Measurements from ENCODE around the gene ANKS1A.
"Not testable (repeated sequence)": the region's sequence is repeated elsewhere in the genome, so short reads cannot be mapped to it uniquely, and the experiment has no call there.

Gene ANKS1A

GRCh38 chr6:34888874-34889555 is at the start of gene ANKS1A:
Gene ANKS1A (plus strand): TSS chr6:34889255. CDS start chr6:34889403, 148 bp downstream.
- DNase-seq, result peak; percentile 93

- DNase-seq, result no peak
These were observed 49.2 kb upstream of the ANKS1A start for GRCh38 chr6:34839666-34840352.

GRCh38 chr6:34849066-34849465 is 40.0 kb upstream of the ANKS1A start:
- DNase-seq, result not testable (repeated sequence)

GRCh38 chr6:34851361-34851760 is 37.7 kb upstream of the ANKS1A start:
- no peak for DNase-seq

- no peak for DNase-seq
These were observed 36.5 kb upstream of the ANKS1A start for GRCh38 chr6:34852406-34853085.

GRCh38 chr6:34855463-34855862 is 33.6 kb upstream of the ANKS1A start:
- no peak for DNase-seq

GRCh38 chr6:34858681-34859080 is 30.4 kb upstream of the ANKS1A start:
- no peak for DNase-seq

- DNase-seq, result no peak
These were observed 29.1 kb upstream of the ANKS1A start for GRCh38 chr6:34859951-34860350.

GRCh38 chr6:34860776-34861175 is 28.3 kb upstream of the ANKS1A start:
- no peak for DNase-seq

GRCh38 chr6:34864007-34864406 is 25.0 kb upstream of the ANKS1A start:
- no peak for DNase-seq

GRCh38 chr6:34865107-34865506 is 23.9 kb upstream of the ANKS1A start:
- DNase-seq, result no peak

GRCh38 chr6:34866509-34866908 is 22.5 kb upstream of the ANKS1A start:
- no peak for DNase-seq

- DNase-seq, result no peak
These were observed 21.6 kb upstream of the ANKS1A start for GRCh38 chr6:34867484-34867883.

- DNase-seq, result no peak
These were observed 17.2 kb upstream of the ANKS1A start for GRCh38 chr6:34871853-34872252.

- no peak for DNase-seq
These were observed 16.7 kb upstream of the ANKS1A start for GRCh38 chr6:34872332-34872731.

- no peak for DNase-seq
These were observed 13.5 kb upstream of the ANKS1A start for GRCh38 chr6:34875292-34876213.

- no peak for DNase-seq
These were observed 12.6 kb upstream of the ANKS1A start for GRCh38 chr6:34876472-34876871.

GRCh38 chr6:34877259-34877658 is 11.8 kb upstream of the ANKS1A start:
- no peak for DNase-seq

GRCh38 chr6:34877869-34878485 is 11.1 kb upstream of the ANKS1A start:
- DNase-seq, result no peak

GRCh38 chr6:34884073-34884472 is 5.0 kb upstream of the ANKS1A start:
- DNase-seq, result not testable (repeated sequence)

GRCh38 chr6:34884996-34885395 is 4.1 kb upstream of the ANKS1A start:
- no peak for DNase-seq

GRCh38 chr6:34885837-34886236 is 3.2 kb upstream of the ANKS1A start:
- not testable (repeated sequence) for DNase-seq

Data from activated CD4-positive, alpha-beta T cell treated with anti-CD3 and anti-CD28 coated beads for 48 hours (primary cell).